Brain microvascular endothelial cell (primary cell): ENCODE data around the gene MYLK4.

Experiments used
- DNase-seq: peaks from one replicate; pipeline ENCODE4 v3.0.0-alpha.2; 2020
- H3K27ac ChIP-seq: fragments of 250-450 bp; sonication (Bioruptor Pico); 2 replicates; pipeline ENCODE4 v1.5.1; 2020; ENCODE audit warnings: mild to moderate bottlenecking, moderate library complexity
- H3K27me3 ChIP-seq: fragments of 250-450 bp; sonication (Bioruptor Pico); replicated peaks from 2 replicates; pipeline ENCODE4 v1.5.1; 2020; ENCODE audit warnings: mild to moderate bottlenecking
- H3K36me3 ChIP-seq: fragments of 250-450 bp; sonication (Bioruptor Pico); replicated peaks from 2 replicates; pipeline ENCODE4 v1.5.1; 2020; ENCODE audit warnings: mild to moderate bottlenecking
- H3K4me3 ChIP-seq: 2 replicates; pipeline ENCODE4 v1.5.1; 2011; ENCODE audit warnings: low read depth, mild to moderate bottlenecking, control low read depth, low read length, moderate library complexity
- in situ Hi-C: cut with HindIII; loops from 2 replicates; pipeline ENCODE4 v1.10.0; 2017; ENCODE audit warnings: low sequenced_read_pairs, low pct_ligation_motif_present
- TF ChIP-seq, protein P1 (sequence below): IDR thresholded peaks from 2 replicates; pipeline ENCODE4 v1.5.1; 2011; ENCODE audit warnings: low read depth, mild to moderate bottlenecking, moderate library complexity, low read length, control low read depth, inconsistent platforms; ENCODE audit errors: missing control alignments

Gene MYLK4

DNA sequence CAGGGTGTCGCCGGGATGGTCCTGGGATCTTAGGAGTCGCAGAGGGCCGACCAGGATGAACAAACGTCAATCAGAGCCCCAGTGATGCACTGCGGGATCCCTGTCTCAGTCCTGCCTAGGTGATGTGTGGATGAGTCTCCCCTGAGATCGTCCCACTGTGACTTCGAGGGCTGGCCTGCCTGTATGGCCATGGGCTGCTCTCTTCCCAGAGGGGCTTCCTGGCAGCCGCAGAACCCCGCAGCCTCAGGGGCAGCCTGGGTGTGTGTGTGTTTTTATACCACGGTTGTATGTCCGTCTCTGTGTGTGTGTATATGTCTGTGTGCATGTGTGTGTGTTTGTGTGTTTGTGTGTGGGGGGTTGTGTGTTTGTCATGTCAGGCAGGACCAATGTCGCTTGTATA, 111.6 kb downstream of the MYLK4 start:
- H3K27ac ChIP-seq, result no peak overlapping the region
- no peak overlapping the region for H3K4me3 ChIP-seq
- H3K27me3 ChIP-seq, result no peaks in the 10 kb centered on the region
- TF ChIP-seq, protein P1, sequence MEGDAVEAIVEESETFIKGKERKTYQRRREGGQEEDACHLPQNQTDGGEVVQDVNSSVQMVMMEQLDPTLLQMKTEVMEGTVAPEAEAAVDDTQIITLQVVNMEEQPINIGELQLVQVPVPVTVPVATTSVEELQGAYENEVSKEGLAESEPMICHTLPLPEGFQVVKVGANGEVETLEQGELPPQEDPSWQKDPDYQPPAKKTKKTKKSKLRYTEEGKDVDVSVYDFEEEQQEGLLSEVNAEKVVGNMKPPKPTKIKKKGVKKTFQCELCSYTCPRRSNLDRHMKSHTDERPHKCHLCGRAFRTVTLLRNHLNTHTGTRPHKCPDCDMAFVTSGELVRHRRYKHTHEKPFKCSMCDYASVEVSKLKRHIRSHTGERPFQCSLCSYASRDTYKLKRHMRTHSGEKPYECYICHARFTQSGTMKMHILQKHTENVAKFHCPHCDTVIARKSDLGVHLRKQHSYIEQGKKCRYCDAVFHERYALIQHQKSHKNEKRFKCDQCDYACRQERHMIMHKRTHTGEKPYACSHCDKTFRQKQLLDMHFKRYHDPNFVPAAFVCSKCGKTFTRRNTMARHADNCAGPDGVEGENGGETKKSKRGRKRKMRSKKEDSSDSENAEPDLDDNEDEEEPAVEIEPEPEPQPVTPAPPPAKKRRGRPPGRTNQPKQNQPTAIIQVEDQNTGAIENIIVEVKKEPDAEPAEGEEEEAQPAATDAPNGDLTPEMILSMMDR, result no peak
- no peak for DNase-seq
- in situ Hi-C loops, result no loop called here
- H3K36me3 ChIP-seq, result no peaks in the 10 kb centered on the region

DNA sequence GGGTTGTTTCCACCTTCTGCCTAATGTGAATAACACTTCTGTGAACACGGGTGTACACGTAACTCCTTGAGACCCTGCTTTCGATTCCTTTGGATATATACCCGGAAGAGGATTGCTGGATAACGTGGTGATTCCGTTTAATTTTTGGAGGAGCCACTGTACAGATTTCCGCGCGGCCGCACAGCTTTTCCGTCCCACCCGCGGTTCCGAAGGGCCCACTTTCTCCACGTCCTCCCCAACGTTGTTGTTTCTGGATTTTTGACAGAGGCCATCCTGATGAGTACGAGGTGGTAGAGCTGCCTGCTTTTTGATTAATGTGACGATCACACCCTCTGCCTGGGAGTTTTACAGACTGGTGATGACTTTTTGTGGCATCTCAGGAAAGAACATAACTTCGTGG, 114.0 kb downstream of the MYLK4 start:
- no peak overlapping the region for H3K4me3 ChIP-seq
- no peak for DNase-seq
- TF ChIP-seq, protein P1, result no peak
- no peaks in the 10 kb centered on the region for H3K36me3 ChIP-seq
- no peaks in the 10 kb centered on the region for H3K27me3 ChIP-seq
- H3K27ac ChIP-seq, result no peak overlapping the region
- in situ Hi-C loops, result no loop called here

DNA sequence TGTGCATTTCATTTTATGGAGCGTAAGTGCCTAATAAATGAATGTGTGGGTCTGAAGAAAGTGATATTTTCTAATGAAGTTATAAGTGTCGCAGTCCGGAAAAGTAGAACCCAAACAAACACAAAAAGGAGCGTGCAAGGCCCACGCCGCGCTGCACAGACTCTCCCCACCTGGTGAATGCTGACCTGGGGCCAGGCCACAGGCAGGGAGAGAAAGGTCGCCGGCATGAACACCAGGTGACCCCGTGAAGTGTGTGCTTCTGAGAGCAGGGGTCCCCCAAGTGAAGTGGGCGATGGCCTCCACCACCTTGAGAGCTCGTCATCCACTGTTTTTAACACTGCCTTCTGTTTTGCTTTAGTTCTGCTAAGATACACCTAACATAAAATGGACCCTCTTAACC, 114.8 kb downstream of the MYLK4 start:
- TF ChIP-seq, protein P1, result no peak
- no peaks in the 10 kb centered on the region for H3K36me3 ChIP-seq
- in situ Hi-C loops, result no loop called here
- no peaks in the 10 kb centered on the region for H3K27me3 ChIP-seq
- DNase-seq, result no peak
- H3K27ac ChIP-seq, result no peak overlapping the region
- no peak overlapping the region for H3K4me3 ChIP-seq

DNA sequence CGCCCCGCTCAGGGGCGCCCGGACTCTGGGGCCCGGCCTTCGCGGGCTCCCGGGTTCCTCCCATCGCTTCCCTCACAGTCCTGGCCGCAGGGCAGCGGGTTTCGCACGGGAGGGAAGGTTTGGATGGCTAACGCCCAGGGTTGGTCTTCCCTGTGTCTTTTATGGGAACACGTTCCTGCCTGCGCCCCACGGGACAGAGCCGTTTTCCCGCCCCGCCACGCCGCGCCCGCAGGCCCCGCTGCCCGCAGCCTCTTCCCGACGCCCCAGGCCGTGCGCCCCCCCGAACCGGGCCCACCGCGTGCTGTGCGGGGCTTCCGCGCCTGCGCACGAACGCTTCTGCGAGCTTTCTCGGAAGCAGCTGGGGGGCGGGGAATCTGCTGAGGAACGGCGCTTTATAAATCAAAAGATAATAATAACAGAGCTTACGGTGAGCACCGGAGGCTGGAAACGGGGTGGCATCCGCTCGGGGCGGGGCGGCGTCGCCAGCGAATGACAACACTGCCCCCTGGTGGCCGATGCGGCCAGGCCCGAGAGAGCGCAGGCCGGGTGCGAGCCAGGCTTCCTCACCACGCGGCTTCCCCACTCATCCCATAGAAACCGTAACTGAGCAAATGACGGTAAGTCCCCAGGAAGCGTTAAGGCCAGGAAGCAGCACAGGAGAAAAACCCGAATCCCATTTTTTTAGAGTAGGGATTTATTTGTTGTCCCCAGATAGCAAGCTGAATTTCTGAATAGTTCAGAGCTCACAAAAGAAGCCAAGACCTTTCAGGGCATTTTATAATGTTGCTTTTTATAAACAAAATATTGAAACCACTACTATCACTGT, 116.4 kb downstream of the MYLK4 start:
- in situ Hi-C loops, result no loop called here
- H3K27ac ChIP-seq, result peak overlapping the region; percentile 64
- H3K27me3 ChIP-seq, result no peaks in the 10 kb centered on the region
- TF ChIP-seq, protein P1, result peak; percentile 93
- H3K36me3 ChIP-seq, result no peaks in the 10 kb centered on the region
- H3K4me3 ChIP-seq, result peak overlapping the region; percentile 31
- peak; percentile 87 for DNase-seq

DNA sequence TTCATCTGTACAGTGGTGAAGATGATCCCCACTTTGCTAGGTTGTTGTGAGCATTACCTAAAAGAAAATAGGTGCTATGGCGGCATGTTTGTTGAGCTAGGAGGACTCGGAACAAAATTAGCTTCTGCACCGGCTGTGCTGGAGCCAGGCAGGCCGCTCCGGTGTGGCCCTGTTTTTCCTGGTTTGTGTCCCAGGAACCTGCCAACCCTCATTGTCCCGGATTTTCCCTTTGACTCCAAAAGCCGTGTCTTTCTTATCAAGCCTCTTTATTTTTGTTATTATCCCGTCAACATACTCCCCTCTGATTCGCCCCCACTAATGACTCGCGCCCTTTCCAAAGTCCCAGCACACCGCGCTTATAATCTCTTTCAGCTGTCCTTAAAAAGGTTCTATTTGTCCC, 117.0 kb downstream of the MYLK4 start:
- H3K27ac ChIP-seq, result peak overlapping the region; percentile 64
- no peaks in the 10 kb centered on the region for H3K36me3 ChIP-seq
- H3K27me3 ChIP-seq, result no peaks in the 10 kb centered on the region
- in situ Hi-C loops, result no loop called here
- TF ChIP-seq, protein P1, result no peak
- H3K4me3 ChIP-seq, result no peak overlapping the region
- DNase-seq, result no peak
